ENCODE measurements around the gene FA2H.

Gene FA2H

GRCh38 chr16:74667255-74667700 lies 107.3 kb downstream of the FA2H start:
- DNase-seq (ENCODE audit: low read depth) = peak; percentile 47
- H3K4me3 ChIP-seq (ENCODE audit: low read depth, low read length) = peak overlapping the region; percentile 77
- TF ChIP-seq CTCF (IDR thresholded peaks at IDR 0.05; ENCODE audit: insufficient read depth, low read depth, low read length, missing control alignments) = no peak

GRCh38 chr16:74666425-74667254 lies 108.0 kb downstream of the FA2H start, which contains the start of gene RFWD3:
TSS of gene RFWD3 (minus strand) at chr16:74666877. CDS start at chr16:74661449, 5,428 bp downstream.
- TF ChIP-seq CTCF (IDR thresholded peaks at IDR 0.05; ENCODE audit: insufficient read depth, low read depth, low read length, missing control alignments) = no peak
- peak; percentile 99 for DNase-seq (ENCODE audit: low read depth)

GRCh38 chr16:74666010-74666421 lies 108.6 kb downstream of the FA2H start:
- no peak for TF ChIP-seq CTCF (IDR thresholded peaks at IDR 0.05; ENCODE audit: insufficient read depth, low read depth, low read length, missing control alignments)
- H3K4me3 ChIP-seq (ENCODE audit: low read depth, low read length) = peak overlapping the region; percentile 96
- DNase-seq (ENCODE audit: low read depth) = no peak

More at GRCh38 chr16:74666425-74667254, 108.0 kb downstream of the FA2H start, which contains the start of gene RFWD3:
- H3K4me3 ChIP-seq (ENCODE audit: low read depth, low read length) = peak within 1 kb of the TSS; percentile 96
